ENCODE data around the gene FYB1.

FYB1 gene

GRCh38 chr5:39219437-39219836, at the start of gene FYB1:
Gene FYB1, minus strand, starts transcription at chr5:39219563. Its CDS starts 16,603 bp downstream, at chr5:39202960.
- DNase-seq (ENCODE audit: low read depth): no peak
- no peak for TF ChIP-seq CTCF (IDR thresholded peaks at IDR 0.05; ENCODE audit: control insufficient read depth, extremely low read depth, insufficient read depth)
- H3K4me3 ChIP-seq (ENCODE audit: low read depth, low read length): no peak within 1 kb of the TSS

GRCh38 chr5:39267186-39267585, 47.8 kb upstream of the FYB1 start:
- TF ChIP-seq CTCF (IDR thresholded peaks at IDR 0.05; ENCODE audit: control insufficient read depth, extremely low read depth, insufficient read depth): no peak
- H3K4me3 ChIP-seq (ENCODE audit: low read depth, low read length): no peak overlapping the region
- no peak for DNase-seq (ENCODE audit: low read depth)

- no peak overlapping the region for H3K4me3 ChIP-seq (ENCODE audit: low read depth, low read length)
- TF ChIP-seq CTCF (IDR thresholded peaks at IDR 0.05; ENCODE audit: control insufficient read depth, extremely low read depth, insufficient read depth): no peak
- no peak for DNase-seq (ENCODE audit: low read depth)
Measured at GRCh38 chr5:39266442-39266841, 47.1 kb upstream of the FYB1 start.

- no peak overlapping the region for H3K4me3 ChIP-seq (ENCODE audit: low read depth, low read length)
- no peak for DNase-seq (ENCODE audit: low read depth)
- TF ChIP-seq CTCF (IDR thresholded peaks at IDR 0.05; ENCODE audit: control insufficient read depth, extremely low read depth, insufficient read depth): no peak
Measured at GRCh38 chr5:39264528-39264927, 45.2 kb upstream of the FYB1 start.

- no peak for DNase-seq (ENCODE audit: low read depth)
- no peak for TF ChIP-seq CTCF (IDR thresholded peaks at IDR 0.05; ENCODE audit: control insufficient read depth, extremely low read depth, insufficient read depth)
- H3K4me3 ChIP-seq (ENCODE audit: low read depth, low read length): no peak overlapping the region
Measured at GRCh38 chr5:39262981-39263380, 43.6 kb upstream of the FYB1 start.

- no peak for TF ChIP-seq CTCF (IDR thresholded peaks at IDR 0.05; ENCODE audit: control insufficient read depth, extremely low read depth, insufficient read depth)
- DNase-seq (ENCODE audit: low read depth): no peak
- H3K4me3 ChIP-seq (ENCODE audit: low read depth, low read length): no peak overlapping the region
Measured at GRCh38 chr5:39260095-39260494, 40.7 kb upstream of the FYB1 start.

- H3K4me3 ChIP-seq (ENCODE audit: low read depth, low read length): no peak overlapping the region
- no peak for DNase-seq (ENCODE audit: low read depth)
- no peak for TF ChIP-seq CTCF (IDR thresholded peaks at IDR 0.05; ENCODE audit: control insufficient read depth, extremely low read depth, insufficient read depth)
Measured at GRCh38 chr5:39257554-39257953, 38.2 kb upstream of the FYB1 start.
